Measurements from ENCODE around the gene FHIT.

The FHIT gene

GRCh38 chr3:60277361-60277800 lies 973.9 kb downstream of the FHIT start:
- DNase-seq (ENCODE audit: low spot score) = no peak

- no peak for DNase-seq (ENCODE audit: low spot score)
These were observed 974.6 kb downstream of the FHIT start for GRCh38 chr3:60276615-60277014.

- no peak for DNase-seq (ENCODE audit: low spot score)
These were observed 976.6 kb downstream of the FHIT start for GRCh38 chr3:60274646-60275045.

- DNase-seq (ENCODE audit: low spot score) = no peak
These were observed 977.2 kb downstream of the FHIT start for GRCh38 chr3:60274098-60274497.

GRCh38 chr3:60269829-60270266 lies 981.4 kb downstream of the FHIT start:
- DNase-seq (ENCODE audit: low spot score) = no peak

GRCh38 chr3:60269377-60269776 lies 981.9 kb downstream of the FHIT start:
- no peak for DNase-seq (ENCODE audit: low spot score)

- DNase-seq (ENCODE audit: low spot score) = no peak
These were observed 983.1 kb downstream of the FHIT start for GRCh38 chr3:60268123-60268522.

GRCh38 chr3:60266444-60266843 lies 984.8 kb downstream of the FHIT start:
- DNase-seq (ENCODE audit: low spot score) = no peak

GRCh38 chr3:60263191-60263590 lies 988.1 kb downstream of the FHIT start:
- DNase-seq (ENCODE audit: low spot score) = no peak

- DNase-seq (ENCODE audit: low spot score) = no peak
These were observed 988.7 kb downstream of the FHIT start for GRCh38 chr3:60262546-60262945.

- DNase-seq (ENCODE audit: low spot score) = no peak
These were observed 990.7 kb downstream of the FHIT start for GRCh38 chr3:60260546-60260945.

- DNase-seq (ENCODE audit: low spot score) = no peak
These were observed 1000.4 kb downstream of the FHIT start for GRCh38 chr3:60250810-60251209.

GRCh38 chr3:60250206-60250605 lies 1001.0 kb downstream of the FHIT start:
- no peak for DNase-seq (ENCODE audit: low spot score)

- DNase-seq (ENCODE audit: low spot score) = no peak
These were observed 1004.9 kb downstream of the FHIT start for GRCh38 chr3:60246361-60246760.

GRCh38 chr3:60243456-60243855 lies 1007.8 kb downstream of the FHIT start:
- no peak for DNase-seq (ENCODE audit: low spot score)

GRCh38 chr3:60240492-60240891 lies 1010.8 kb downstream of the FHIT start:
- no peak for DNase-seq (ENCODE audit: low spot score)

GRCh38 chr3:60238550-60238949 lies 1012.7 kb downstream of the FHIT start:
- DNase-seq (ENCODE audit: low spot score) = no peak

GRCh38 chr3:60229502-60229901 lies 1021.8 kb downstream of the FHIT start:
- DNase-seq (ENCODE audit: low spot score) = no peak

- DNase-seq (ENCODE audit: low spot score) = no peak
These were observed 1022.4 kb downstream of the FHIT start for GRCh38 chr3:60228823-60229222.

- DNase-seq (ENCODE audit: low spot score) = no peak
These were observed 1024.3 kb downstream of the FHIT start for GRCh38 chr3:60226912-60227311.

GRCh38 chr3:60225848-60226247 lies 1025.4 kb downstream of the FHIT start:
- no peak for DNase-seq (ENCODE audit: low spot score)

- DNase-seq (ENCODE audit: low spot score) = no peak
These were observed 1030.5 kb downstream of the FHIT start for GRCh38 chr3:60220768-60221167.

GRCh38 chr3:60219501-60219900 lies 1031.8 kb downstream of the FHIT start:
- DNase-seq (ENCODE audit: low spot score) = no peak

- no peak for DNase-seq (ENCODE audit: low spot score)
These were observed 1033.9 kb downstream of the FHIT start for GRCh38 chr3:60217156-60217911.

Data from germinal center (tissue), 1 donor.